Activated CD8-positive, alpha-beta memory T cell treated with anti-CD3 and anti-CD28 coated beads, Interleukin-2, amount 10 ng/mL, durations not matched to agents 7 days and 5 days (primary cell): Measurements from ENCODE around the gene FUNDC2. TPM values are rescaled to one million over a fixed set of nuclear protein-coding genes. Genes with fewer than 3 reads are reported as not detected.

ENCODE experiments used
- ATAC-seq: fragments of 150-1000 bp; cut with Tn5 transposase; one replicate; pipeline ENCODE4 v1.10.0; 2021; ENCODE audit warnings: moderate library complexity
- CTCF ChIA-PET: fragments of 350-600 bp; sonication (Branson Sonifier 250); formaldehyde crosslinking; loops from one replicate; lab custom pipeline; 2021; ENCODE audit warnings: antibody characterized with exemption; lab: Charles Lee
- DNase-seq: peaks from one replicate; pipeline ENCODE4 v3.0.0-alpha.2; 2020
- H3K27ac Mint-ChIP-seq: one replicate; pipeline ENCODE4 v1.8.0; 2021; ENCODE audit warnings: mild to moderate bottlenecking, mixed read lengths
- H3K27me3 Mint-ChIP-seq: one replicate; pipeline ENCODE4 v1.8.0; 2021; ENCODE audit warnings: mixed read lengths
- H3K36me3 Mint-ChIP-seq: one replicate; pipeline ENCODE4 v1.8.0; 2021; ENCODE audit warnings: mild to moderate bottlenecking, mixed read lengths
- H3K4me1 Mint-ChIP-seq: one replicate; pipeline ENCODE4 v1.8.0; 2021; ENCODE audit warnings: mixed read lengths
- H3K4me3 Mint-ChIP-seq: one replicate; pipeline ENCODE4 v1.8.0; 2021; ENCODE audit warnings: mild to moderate bottlenecking, moderate library complexity, mixed read lengths
- H3K9me3 Mint-ChIP-seq: one replicate; pipeline ENCODE4 v1.8.0; 2022; ENCODE audit warnings: low read depth, mixed read lengths
- total RNA-seq, 2 experiments: library from RNA; stranded (reverse); gene quantifications; one replicate each; pipeline ENCODE4 v1.2.3, GENCODE V29; 2021

FUNDC2 gene
- total RNA-seq = 10 to 100 TPM; 44.3 to 52.6 TPM

GRCh38 chrX:155026727-155027508 lies at the start of gene FUNDC2:
Gene FUNDC2, plus strand, starts transcription at chrX:155026844. Its CDS starts 95 bp downstream, at chrX:155026939.
- Mint-ChIP-seq H3K4me3 (peak within 1 kb of the TSS; percentile 85), H3K36me3 (peaks cover 3% of the 10 kb centered on the region), H3K9me3 (no peaks in the 10 kb centered on the region), H3K27me3 (no peaks in the 10 kb centered on the region), H3K4me1 (peaks cover 18% of the 10 kb centered on the region), H3K27ac (peak within 1 kb of the TSS; percentile 97)
- ATAC-seq (peak; percentile 86), DNase-seq (peak; percentile 96)
- CTCF ChIA-PET = interaction anchor here (1.0 to 1.4 kb wide), 4 partner anchors 22 to 109 kb away, joined by 3 to 10 read pairs (median 4); no protein-coding TSS in a partner anchor

- no peaks in the 10 kb centered on the region for H3K9me3 Mint-ChIP-seq
- no peak overlapping the region for H3K27ac Mint-ChIP-seq
- no peak for ATAC-seq
These were observed 47.0 kb upstream of the FUNDC2 start for GRCh38 chrX:154979629-154980028.

GRCh38 chrX:154980330-154981115 lies 46.1 kb upstream of the FUNDC2 start:
- Mint-ChIP-seq H3K27me3 (no peaks in the 10 kb centered on the region), H3K4me3 (peak overlapping the region; percentile 78), H3K4me1 (peaks cover 25% of the 10 kb centered on the region), H3K27ac (peak overlapping the region; percentile 85), H3K9me3 (no peaks in the 10 kb centered on the region), H3K36me3 (peaks cover 1% of the 10 kb centered on the region)
- ATAC-seq (peak; percentile 98), DNase-seq (peak; percentile 86)
- CTCF ChIA-PET = interaction anchor here (1.0 to 3.7 kb wide), 7 partner anchors 46 to 168 kb away, joined by 3 to 24 read pairs (median 6); partner anchors contain the start of gene FUNDC2

More at GRCh38 chrX:154979629-154980028, 47.0 kb upstream of the FUNDC2 start:
- no peak for DNase-seq
- peaks cover 1% of the 10 kb centered on the region for H3K36me3 Mint-ChIP-seq
- peaks cover 25% of the 10 kb centered on the region for H3K4me1 Mint-ChIP-seq
- no peaks in the 10 kb centered on the region for H3K27me3 Mint-ChIP-seq
- CTCF ChIA-PET = interaction anchor here (1.0 to 3.7 kb wide), 7 partner anchors 47 to 169 kb away, joined by 3 to 24 read pairs (median 6); partner anchors contain the start of gene FUNDC2
- no peak overlapping the region for H3K4me3 Mint-ChIP-seq

GRCh38 chrX:154981116-154981411 lies 45.6 kb upstream of the FUNDC2 start:
- H3K4me1 Mint-ChIP-seq = peaks cover 25% of the 10 kb centered on the region
- DNase-seq = no peak
- no peaks in the 10 kb centered on the region for H3K27me3 Mint-ChIP-seq
- no peak for ATAC-seq
- CTCF ChIA-PET = interaction anchor here (1.2 to 3.7 kb wide), 3 partner anchors 64 to 81 kb away, joined by 3 to 24 read pairs (median 17); no protein-coding TSS in a partner anchor
- H3K27ac Mint-ChIP-seq = peak overlapping the region; percentile 85
- peaks cover 1% of the 10 kb centered on the region for H3K36me3 Mint-ChIP-seq
- H3K4me3 Mint-ChIP-seq = peak overlapping the region; percentile 78
- no peaks in the 10 kb centered on the region for H3K9me3 Mint-ChIP-seq

- no peak for ATAC-seq
- no peak for DNase-seq
- no peaks in the 10 kb centered on the region for H3K36me3 Mint-ChIP-seq
- H3K4me1 Mint-ChIP-seq = no peaks in the 10 kb centered on the region
- no peak overlapping the region for H3K4me3 Mint-ChIP-seq
- H3K27ac Mint-ChIP-seq = no peak overlapping the region
- H3K9me3 Mint-ChIP-seq = no peaks in the 10 kb centered on the region
- CTCF ChIA-PET = interaction anchor here (1.6 kb wide), 1 partner anchor 70 kb away, joined by 7 read pairs; no protein-coding TSS in a partner anchor
- H3K27me3 Mint-ChIP-seq = peaks cover 3% of the 10 kb centered on the region
These were observed 39.6 kb upstream of the FUNDC2 start for GRCh38 chrX:154986826-154987575.

- Mint-ChIP-seq H3K4me1 (no peaks in the 10 kb centered on the region), H3K36me3 (no peaks in the 10 kb centered on the region), H3K27ac (no peak overlapping the region), H3K27me3 (peaks cover 3% of the 10 kb centered on the region), H3K9me3 (no peaks in the 10 kb centered on the region), H3K4me3 (no peak overlapping the region)
- CTCF ChIA-PET = interaction anchor here (1.6 kb wide), 1 partner anchor 69 kb away, joined by 7 read pairs; no protein-coding TSS in a partner anchor
- no peak for DNase-seq
- ATAC-seq = no peak
These were observed 38.7 kb upstream of the FUNDC2 start for GRCh38 chrX:154987940-154988339.

GRCh38 chrX:154988719-154989118 lies 37.9 kb upstream of the FUNDC2 start:
- no peaks in the 10 kb centered on the region for H3K36me3 Mint-ChIP-seq
- no peak overlapping the region for H3K27ac Mint-ChIP-seq
- CTCF ChIA-PET = interaction anchor here (1.6 kb wide), 1 partner anchor 68 kb away, joined by 7 read pairs; no protein-coding TSS in a partner anchor

GRCh38 chrX:154990496-154990895 lies 36.1 kb upstream of the FUNDC2 start:
- ATAC-seq (no peak), DNase-seq (no peak)
- Mint-ChIP-seq H3K27ac (no peak overlapping the region), H3K4me1 (no peaks in the 10 kb centered on the region), H3K9me3 (no peaks in the 10 kb centered on the region), H3K27me3 (peaks cover 3% of the 10 kb centered on the region), H3K36me3 (no peaks in the 10 kb centered on the region), H3K4me3 (no peak overlapping the region)
- CTCF ChIA-PET = no interaction called here

More at GRCh38 chrX:154988719-154989118, 37.9 kb upstream of the FUNDC2 start:
- ATAC-seq (no peak), DNase-seq (no peak)
- Mint-ChIP-seq H3K9me3 (no peaks in the 10 kb centered on the region), H3K4me1 (no peaks in the 10 kb centered on the region), H3K27me3 (peaks cover 3% of the 10 kb centered on the region), H3K4me3 (no peak overlapping the region)

- H3K4me1 Mint-ChIP-seq = no peaks in the 10 kb centered on the region
- CTCF ChIA-PET = no interaction called here
- no peak overlapping the region for H3K4me3 Mint-ChIP-seq
- H3K9me3 Mint-ChIP-seq = no peaks in the 10 kb centered on the region
- DNase-seq = no peak
- no peak overlapping the region for H3K27ac Mint-ChIP-seq
- no peaks in the 10 kb centered on the region for H3K36me3 Mint-ChIP-seq
- no peak for ATAC-seq
- H3K27me3 Mint-ChIP-seq = peaks cover 3% of the 10 kb centered on the region
These were observed 35.6 kb upstream of the FUNDC2 start for GRCh38 chrX:154991039-154991438.

- H3K4me1 Mint-ChIP-seq = no peaks in the 10 kb centered on the region
- ATAC-seq = no peak
- CTCF ChIA-PET = no interaction called here
These were observed 35.2 kb upstream of the FUNDC2 start for GRCh38 chrX:154991476-154991875.

GRCh38 chrX:154998204-154998880 lies 28.3 kb upstream of the FUNDC2 start:
- CTCF ChIA-PET = no interaction called here
- Mint-ChIP-seq H3K36me3 (no peaks in the 10 kb centered on the region), H3K4me3 (no peak overlapping the region), H3K9me3 (no peaks in the 10 kb centered on the region), H3K4me1 (peaks cover 3% of the 10 kb centered on the region), H3K27ac (no peak overlapping the region), H3K27me3 (peaks cover 4% of the 10 kb centered on the region)
- DNase-seq (no peak), ATAC-seq (no peak)

More at GRCh38 chrX:154991476-154991875, 35.2 kb upstream of the FUNDC2 start:
- Mint-ChIP-seq H3K27me3 (peaks cover 3% of the 10 kb centered on the region), H3K9me3 (no peaks in the 10 kb centered on the region), H3K36me3 (no peaks in the 10 kb centered on the region), H3K4me3 (no peak overlapping the region), H3K27ac (no peak overlapping the region)
- no peak for DNase-seq

- no peak for ATAC-seq
- H3K4me1 Mint-ChIP-seq = peaks cover 3% of the 10 kb centered on the region
These were observed 25.8 kb upstream of the FUNDC2 start for GRCh38 chrX:155000841-155001240.

More at GRCh38 chrX:155000841-155001240, 25.8 kb upstream of the FUNDC2 start:
- Mint-ChIP-seq H3K36me3 (no peaks in the 10 kb centered on the region), H3K4me3 (no peak overlapping the region), H3K9me3 (no peaks in the 10 kb centered on the region), H3K27me3 (peaks cover 4% of the 10 kb centered on the region), H3K27ac (no peak overlapping the region)
- no peak for DNase-seq
- CTCF ChIA-PET = no interaction called here
